Naive B cell (primary cell): ENCODE data around the gene CCDC28A. TPM values are rescaled to one million over a fixed set of nuclear protein-coding genes. Genes with fewer than 3 reads are reported as not detected.

Experiments used
- ATAC-seq, 2 donors: fragments of 150-1000 bp; cut with Tn5 transposase; 2 replicates each; pipeline ENCODE4 v1.10.0; 2021; ENCODE audit warnings: low read depth in 2 of 2, mild to moderate bottlenecking in 2 of 2, moderate library complexity in 2 of 2
- DNase-seq: peaks from one replicate; pipeline ENCODE4 v3.0.0; 2022
- H3K27ac Mint-ChIP-seq, 6 donors: one replicate each; pipeline ENCODE4 v1.8.0; 2020 to 2022; ENCODE audit warnings: mild to moderate bottlenecking in 6 of 6, mixed read lengths in 6 of 6, moderate library complexity in 5 of 6, inconsistent platforms in 2 of 6
- H3K27me3 Mint-ChIP-seq, 3 donors: one replicate each; pipeline ENCODE4 v1.8.0; 2021 to 2022; ENCODE audit warnings: mixed read lengths in 3 of 3, mild to moderate bottlenecking in 1 of 3
- H3K36me3 Mint-ChIP-seq, 2 donors: one replicate each; pipeline ENCODE4 v1.8.0; 2020 to 2022; ENCODE audit warnings: mixed read lengths in 2 of 2, inconsistent platforms in 1 of 2, mild to moderate bottlenecking in 1 of 2
- H3K4me1 Mint-ChIP-seq, 3 donors: one replicate each; pipeline ENCODE4 v1.8.0; 2020 to 2022; ENCODE audit warnings: mixed read lengths in 3 of 3, inconsistent platforms in 1 of 3, mild to moderate bottlenecking in 1 of 3, moderate library complexity in 1 of 3
- H3K4me3 Mint-ChIP-seq, 8 donors: one replicate each; pipeline ENCODE4 v1.8.0; 2020 to 2022; ENCODE audit warnings: mild to moderate bottlenecking in 8 of 8, mixed read lengths in 8 of 8, moderate library complexity in 8 of 8, inconsistent platforms in 2 of 8
- H3K9me3 Mint-ChIP-seq, 7 donors: one replicate each; pipeline ENCODE4 v1.8.0; 2020 to 2022; ENCODE audit warnings: mixed read lengths in 7 of 7, mild to moderate bottlenecking in 5 of 7, inconsistent platforms in 2 of 7, moderate library complexity in 1 of 7
- polyA plus RNA-seq, 6 donors: library from polyadenylated mRNA; unstranded; fragments of 300-500 nt; fragmentation: Illumina TruSeq; gene quantifications; one replicate each; pipeline ENCODE4 v1.2.3, GENCODE V29; 2021; ENCODE audit warnings: low read depth in 6 of 6

CCDC28A gene
- polyA plus RNA-seq, 6 donors from 2014 or later, result 16.1 to 62.4 (median 42.2) TPM

DNA sequence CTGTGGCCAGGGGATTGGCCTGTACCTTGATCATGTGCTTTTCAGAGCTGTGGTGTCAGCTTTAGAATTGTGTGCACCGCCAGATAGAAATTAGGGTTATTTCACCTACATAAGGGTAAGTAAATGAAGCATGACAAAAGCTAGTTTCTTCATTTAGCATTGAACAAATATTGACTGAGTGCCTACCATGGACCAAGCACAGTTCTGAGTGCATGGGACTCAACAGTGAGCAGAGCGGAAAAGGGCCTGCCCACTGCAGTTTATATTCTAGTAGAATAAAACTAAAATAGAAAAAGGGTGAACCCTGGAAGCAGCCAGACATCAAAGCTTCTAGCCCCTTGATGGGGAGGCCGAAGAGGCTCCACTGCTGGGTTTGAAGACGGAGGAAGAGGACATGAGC is 48.0 kb downstream of the CCDC28A start:
- H3K4me1 Mint-ChIP-seq, result peaks cover 17 to 25% (median 22%) of the 10 kb centered on the region in 3 donors
- H3K36me3 Mint-ChIP-seq, result no peaks in the 10 kb centered on the region
- no peak for ATAC-seq
- peak overlapping the region in 3 of 6 donors; percentile 52 to 79 (median 69) for H3K27ac Mint-ChIP-seq
- H3K9me3 Mint-ChIP-seq, result no peaks in the 10 kb centered on the region
- H3K4me3 Mint-ChIP-seq, result no peak overlapping the region
- DNase-seq, result no peak
- H3K27me3 Mint-ChIP-seq, result no peaks in the 10 kb centered on the region

DNA sequence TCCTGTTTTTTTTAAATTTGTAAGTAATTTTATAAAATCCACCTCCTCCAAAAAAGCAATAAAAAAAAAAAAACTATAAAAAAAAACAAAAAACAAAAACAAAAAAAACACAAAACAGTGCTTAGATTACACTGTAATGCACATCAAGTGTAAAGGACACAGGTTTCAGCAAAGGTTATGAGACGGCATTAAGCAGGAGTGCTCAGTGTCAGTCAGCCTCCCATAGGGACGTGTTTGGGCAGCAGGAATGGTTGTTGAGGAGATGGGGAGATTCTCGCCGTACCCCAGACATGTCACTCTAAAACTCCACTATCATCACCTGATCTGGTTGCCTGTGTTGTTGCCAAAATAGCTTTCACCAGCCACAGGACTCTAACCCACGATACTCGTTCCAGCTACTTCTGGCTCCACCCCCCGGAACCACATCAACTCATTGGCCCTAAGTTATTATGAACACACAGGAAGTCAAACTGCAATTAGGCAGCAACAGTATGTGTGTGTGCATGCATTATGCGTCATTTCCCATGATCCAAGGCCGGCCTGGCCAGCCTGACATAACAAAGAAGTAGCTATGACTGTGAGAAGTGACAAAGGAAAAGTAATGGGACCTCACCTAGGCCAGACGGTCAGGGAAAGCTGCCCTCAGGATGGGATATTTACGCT is 51.0 kb downstream of the CCDC28A start:
- Mint-ChIP-seq H3K4me1 (peaks cover 0 to 7% (median 5%) of the 10 kb centered on the region in 3 donors), H3K9me3 (peaks cover 0 to 4% (median 0%) of the 10 kb centered on the region in 7 donors), H3K27me3 (no peaks in the 10 kb centered on the region), H3K36me3 (no peaks in the 10 kb centered on the region), H3K27ac (no peak overlapping the region), H3K4me3 (no peak overlapping the region)
- DNase-seq, result no peak
- no peak for ATAC-seq

DNA sequence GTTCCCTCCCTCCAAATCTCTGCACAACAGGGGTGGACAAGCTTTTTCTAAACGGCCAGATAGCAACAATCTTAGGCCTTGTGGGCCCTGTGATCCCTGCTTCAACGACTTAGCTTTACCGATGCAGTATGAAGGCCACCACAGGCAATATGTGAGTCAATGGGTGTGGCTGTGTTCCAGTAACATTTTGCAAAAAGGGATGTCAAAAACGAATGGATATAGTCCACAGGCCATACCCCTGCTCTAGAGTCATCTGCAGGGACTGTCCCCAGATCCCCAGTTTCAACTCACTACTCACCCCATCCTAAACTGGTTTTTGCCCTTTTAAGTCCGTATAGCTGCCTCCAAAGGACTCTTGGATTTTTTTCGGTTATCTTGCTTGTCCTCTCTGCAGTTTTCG is 56.7 kb downstream of the CCDC28A start:
- no peak for ATAC-seq
- H3K4me3 Mint-ChIP-seq, result no peak overlapping the region
- H3K27me3 Mint-ChIP-seq, result no peaks in the 10 kb centered on the region

DNA sequence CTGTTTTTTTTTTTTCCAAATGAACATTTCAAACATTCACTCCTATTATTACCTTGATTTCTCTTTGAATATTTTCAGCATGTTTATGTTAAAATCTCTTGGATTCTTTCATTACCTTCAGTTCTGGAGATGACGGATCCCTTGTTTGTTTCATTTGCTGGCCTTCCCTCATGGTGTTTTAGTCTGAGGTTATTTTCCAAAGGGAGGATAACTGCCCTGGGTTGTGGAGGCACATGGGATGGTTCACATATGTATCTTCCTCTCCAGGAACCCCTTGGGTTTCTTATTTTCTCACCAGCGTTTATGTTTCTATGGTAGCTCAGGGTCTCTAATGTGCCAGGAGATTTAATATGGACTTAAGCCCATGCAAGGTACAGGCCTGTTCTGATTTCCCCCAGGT is 58.6 kb downstream of the CCDC28A start:
- H3K9me3 Mint-ChIP-seq, result peaks cover 0 to 5% (median 0%) of the 10 kb centered on the region in 7 donors
- ATAC-seq, result no peak
- no peaks in the 10 kb centered on the region for H3K36me3 Mint-ChIP-seq
- H3K4me1 Mint-ChIP-seq, result no peaks in the 10 kb centered on the region
- no peaks in the 10 kb centered on the region for H3K27me3 Mint-ChIP-seq
- no peak overlapping the region for H3K27ac Mint-ChIP-seq
- no peak for DNase-seq
- H3K4me3 Mint-ChIP-seq, result no peak overlapping the region

More for the DNA sequence above, 56.7 kb downstream of the CCDC28A start:
- Mint-ChIP-seq H3K4me1 (no peaks in the 10 kb centered on the region), H3K9me3 (peaks cover 0 to 5% (median 0%) of the 10 kb centered on the region in 7 donors), H3K27ac (peak overlapping the region in 1 of 6 donors; percentile 26), H3K36me3 (no peaks in the 10 kb centered on the region)
- DNase-seq, result no peak

DNA sequence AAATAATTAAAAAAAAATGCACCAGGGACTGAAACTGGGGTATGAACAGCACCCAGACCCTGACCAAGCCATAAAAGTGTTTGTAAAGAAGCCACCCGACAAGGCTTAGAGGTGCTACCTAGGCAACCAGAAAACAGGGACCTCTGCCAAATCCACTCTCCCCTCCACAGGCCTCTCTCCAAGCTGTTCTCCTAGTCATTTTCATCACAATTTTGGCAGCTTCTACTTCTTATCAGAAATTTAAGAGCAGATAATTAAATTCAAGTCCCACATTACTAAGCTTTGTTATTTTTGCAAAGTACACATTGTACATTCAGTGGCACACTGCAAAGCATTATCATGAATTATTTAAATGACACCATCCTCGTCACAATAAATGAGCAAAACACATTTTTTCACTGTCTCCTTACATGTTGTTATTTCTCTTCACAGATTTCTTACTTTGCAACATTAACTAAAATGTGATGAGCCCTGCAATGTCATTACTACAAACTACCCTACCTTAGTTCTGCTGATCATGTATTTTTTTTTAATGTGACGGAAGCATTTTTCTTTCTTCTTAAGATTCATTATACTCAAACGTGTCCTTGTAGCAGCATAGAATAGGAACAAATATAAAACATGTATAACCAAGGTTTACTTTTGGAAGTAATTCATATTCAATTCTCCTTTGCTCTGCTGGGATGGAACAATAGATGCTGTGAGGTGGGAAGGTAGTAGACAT is 60.4 kb downstream of the CCDC28A start:
- no peak overlapping the region for H3K27ac Mint-ChIP-seq
- no peaks in the 10 kb centered on the region for H3K36me3 Mint-ChIP-seq
- no peak overlapping the region for H3K4me3 Mint-ChIP-seq
- H3K27me3 Mint-ChIP-seq, result no peaks in the 10 kb centered on the region
- H3K4me1 Mint-ChIP-seq, result no peaks in the 10 kb centered on the region
- DNase-seq (no peak), ATAC-seq (no peak)
- peaks cover 0 to 5% (median 0%) of the 10 kb centered on the region in 7 donors for H3K9me3 Mint-ChIP-seq

DNA sequence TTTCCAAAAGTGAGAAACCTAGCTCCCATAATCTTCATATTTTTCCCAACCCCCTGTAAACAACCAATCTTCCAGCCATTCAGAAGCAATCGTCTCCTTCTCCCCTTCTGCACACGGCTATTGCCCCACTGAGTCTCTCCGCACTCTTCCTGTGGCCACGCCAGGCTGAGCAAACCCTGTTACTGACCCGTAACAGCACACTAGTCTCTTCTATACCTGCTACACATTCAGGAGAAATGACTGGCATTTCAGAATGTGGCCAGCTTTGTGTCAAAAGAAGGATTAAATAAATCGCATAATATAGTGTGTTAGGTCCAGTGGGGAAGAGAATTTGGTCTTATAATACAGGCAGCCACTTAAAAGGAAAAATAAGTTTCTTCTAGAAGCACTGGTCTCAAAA is 63.7 kb downstream of the CCDC28A start:
- Mint-ChIP-seq H3K4me3 (no peak overlapping the region), H3K27ac (peak overlapping the region in 1 of 6 donors; percentile 78), H3K9me3 (peaks cover 0 to 16% (median 4%) of the 10 kb centered on the region in 7 donors), H3K27me3 (no peaks in the 10 kb centered on the region), H3K4me1 (no peaks in the 10 kb centered on the region), H3K36me3 (peaks cover 0 to 8% of the 10 kb centered on the region in 2 donors)
- ATAC-seq, result no peak
- DNase-seq, result no peak

Other genes starting within 250 kb of the CCDC28A start
- gene ECT2L, start 22.3 kb downstream of the CCDC28A start, polyA plus RNA-seq, result under 1 TPM in 3 of 6 donors, not detected in 3; 0.08 to 0.11 (median 0.11) TPM
- 10 to 100 TPM; 17.5 to 28.4 (median 21.7) TPM for gene REPS1, start 214.5 kb downstream of the CCDC28A start, polyA plus RNA-seq